GM12878 (cell line): ENCODE data around the gene SLC4A5. TPM values are rescaled to one million over a fixed set of nuclear protein-coding genes. Genes with fewer than 3 reads are reported as not detected.
A peak's percentile ranks its signal among the peaks of the same experiment; 100 is the strongest.

Source experiments
- CUX1 ChIP-seq: IDR thresholded peaks from 2 replicates; pipeline ENCODE4 v1.6.1; 2012; ENCODE audit warnings: improper control_type of control experiment, low read depth, low read length; ENCODE audit not compliant: insufficient replicate concordance
- IRF5 ChIP-seq: fragments of 450-650 bp; IDR thresholded peaks from 2 replicates; pipeline ENCODE4 v1.6.1; 2017; ENCODE audit warnings: borderline replicate concordance
- RUNX3 ChIP-seq: IDR thresholded peaks from 2 replicates; pipeline ENCODE4 v1.6.1; 2012; ENCODE audit warnings: low read length, inconsistent platforms
- ZBTB33 ChIP-seq: fragments of 450-650 bp; IDR thresholded peaks from 2 replicates; pipeline ENCODE4 v1.6.1; 2017; ENCODE audit warnings: mild to moderate bottlenecking
- ZNF622 ChIP-seq: fragments of 450-650 bp; IDR thresholded peaks from 2 replicates; pipeline ENCODE4 v1.6.1; 2017; ENCODE audit warnings: mild to moderate bottlenecking, inconsistent platforms
- polyA plus RNA-seq, 11 experiments: library from polyadenylated mRNA; depleted of rRNA in 4 of 11; unstranded in 6 of 11; stranded (reverse) in 5 of 11; fragments of >200 nt; fragmentation: Nextera tagmentation in 4 of 11; fragmentation: Illumina TruSeq in 1 of 11; extraction: Ambion mirVana in 4 of 11; extraction: Trizol in 1 of 11; gene quantifications; 1 replicate in 1 of 11; 2 replicates in 10 of 11; pipeline versions ENCODE4 v1.2.1 to v1.2.3, GENCODE V29; 2011 to 2016; ENCODE audit warnings: inconsistent platforms in 2 of 11, missing spikeins in 2 of 11, low read depth in 1 of 11
- total RNA-seq, 4 experiments: library from RNA; depleted of rRNA in 3 of 4; stranded (reverse); fragments of >200 nt in 3 of 4; fragmentation: Illumina TruSeq in 1 of 4; extraction: Trizol in 1 of 4; gene quantifications; 2 replicates each; pipeline versions ENCODE4 v1.2.1 to v1.2.3, GENCODE V29; 2013 to 2021

The SLC4A5 gene
- total and polyA plus RNA-seq, 10 of the 15 experiments (the other 5 are each of a cell fraction or from before 2014, with no cell fraction given) = 0.15 to 4.7 (median 1.6) TPM

GRCh38 chr2:74178211-74179062 is 164.8 kb downstream of the SLC4A5 start, which contains the start of gene MOB1A (continued):
- TF ChIP-seq ZNF622 = no peak
- no peak for TF ChIP-seq ZBTB33
- TF ChIP-seq CUX1 = peak; percentile 44
- TF ChIP-seq IRF5 = peak; percentile 62; the same call in 1 of the 2 replicates
- no peak for TF ChIP-seq RUNX3
